Uterus (tissue), 4 donors: ENCODE results near the gene NKAIN2. TPM values are rescaled to one million over a fixed set of nuclear protein-coding genes. Genes with fewer than 3 reads are reported as not detected.
"Not testable (repeated sequence)": the region's sequence is repeated elsewhere in the genome, so short reads cannot be mapped to it uniquely, and the experiment has no call there.

Experiments used
- DNase-seq, 2 donors: peaks; one replicate each; pipeline ENCODE4 v3.0.0-alpha.2; 2019 to 2020
- H3K27ac ChIP-seq, 2 donors: fragments of 200-600 bp; sonication (generic); 1 replicate in 1 of 2; 2 replicates in 1 of 2; pipeline ENCODE4 v1.5.1; 2016 to 2018
- H3K27me3 ChIP-seq, 2 donors: fragments of 200-600 bp; sonication (generic); one replicate each; pipeline ENCODE4 v1.5.1; 2018 to 2019; ENCODE audit warnings: control low read depth in 1 of 2
- H3K36me3 ChIP-seq, 2 donors: fragments of 200-600 bp; sonication (generic); one replicate each; pipeline ENCODE4 v1.5.1; 2019; ENCODE audit warnings: control low read depth in 1 of 2
- H3K4me1 ChIP-seq, 2 donors: fragments of 200-600 bp; sonication (generic); one replicate each; pipeline ENCODE4 v1.5.1; 2018 to 2019; ENCODE audit warnings: control low read depth in 1 of 2
- H3K4me3 ChIP-seq, 2 donors: fragments of 200-600 bp; sonication (generic); 1 replicate in 1 of 2; 2 replicates in 1 of 2; pipeline ENCODE4 v1.5.1; 2018 to 2019; ENCODE audit warnings: mild to moderate bottlenecking in 1 of 2
- H3K9me3 ChIP-seq, 2 donors: fragments of 200-600 bp; sonication (generic); one replicate each; pipeline ENCODE4 v1.5.1; 2019; ENCODE audit warnings: control low read depth in 1 of 2
- POLR2A ChIP-seq, 2 donors: fragments of 450-650 bp; IDR thresholded peaks; one replicate each; pipeline ENCODE4 v1.6.1; 2016; ENCODE audit warnings: antibody characterized with exemption in 2 of 2, mild to moderate bottlenecking in 1 of 2, moderate library complexity in 1 of 2
- intact Hi-C: fragments of 100-400 bp; cut with DNase I; formaldehyde crosslinking; loops from one replicate; pipeline ENCODE4 v1.15.1; 2023; ENCODE audit warnings: low total_unique reads
- total RNA-seq, 4 donors: library from RNA; depleted of rRNA in 3 of 4; stranded (reverse); fragments of >200 nt in 3 of 4; gene quantifications; one replicate each; pipeline versions ENCODE4 v1.1.0 to v1.2.4, GENCODE V29; 2014 to 2023
- TF ChIP-seq, protein P1 (sequence below), 4 experiments: fragments of 200-600 bp in 2 of 4; fragments of 450-650 bp in 2 of 4; sonication (generic) in 2 of 4; IDR thresholded peaks; one replicate each; pipeline ENCODE4 v1.5.1; 2016 to 2019; ENCODE audit warnings: antibody characterized with exemption in 4 of 4, mild to moderate bottlenecking in 2 of 4, moderate library complexity in 1 of 4
- donor health status: DM: yes; HTN: yes; CAD: no.

NKAIN2 gene
- total RNA-seq, 4 donors from 2014 or later: 0.59 to 1.1 (median 1.0) TPM; not detected in 1

DNA sequence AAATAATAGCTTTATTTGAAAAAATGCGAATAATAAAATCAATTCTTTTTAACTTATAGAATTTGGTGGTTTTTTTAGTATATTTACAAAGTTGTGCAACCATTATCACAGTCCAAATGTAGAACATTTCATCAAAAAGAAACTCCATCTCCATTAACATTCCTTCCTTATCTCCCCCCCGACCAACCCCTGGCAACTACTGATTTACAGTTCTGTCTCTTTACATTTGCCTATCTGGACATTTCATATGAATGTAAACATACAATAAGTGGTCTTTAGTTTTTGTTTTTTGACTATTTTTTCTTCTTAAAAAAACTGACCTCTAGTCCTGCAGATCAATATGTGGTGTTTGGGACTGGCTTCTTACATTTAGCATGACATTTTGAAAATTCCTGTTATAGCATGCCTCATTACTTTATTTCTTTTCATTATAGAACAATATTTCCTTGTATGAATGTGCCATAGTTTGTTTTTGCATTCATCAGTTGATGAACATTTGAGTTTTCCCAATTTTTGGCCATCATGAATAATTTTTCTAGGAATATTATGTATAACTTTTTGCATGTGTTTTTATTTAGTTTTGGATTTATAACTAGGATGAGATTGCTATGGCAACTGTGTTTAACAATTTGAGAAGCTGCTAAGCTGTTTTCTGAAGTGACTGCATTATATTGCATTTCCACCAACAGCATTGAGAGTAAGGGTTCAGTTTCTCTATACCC, 344.7 kb downstream of the NKAIN2 start:
- no peak for DNase-seq
- Histone ChIP-seq H3K4me3 (no peak overlapping the region), H3K36me3 (no peaks in the 10 kb centered on the region), H3K4me1 (no peaks in the 10 kb centered on the region), H3K9me3 (no peaks in the 10 kb centered on the region), H3K27me3 (no peaks in the 10 kb centered on the region), H3K27ac (no peak overlapping the region)
- intact Hi-C loops: no loop called here
- TF ChIP-seq, protein P1, sequence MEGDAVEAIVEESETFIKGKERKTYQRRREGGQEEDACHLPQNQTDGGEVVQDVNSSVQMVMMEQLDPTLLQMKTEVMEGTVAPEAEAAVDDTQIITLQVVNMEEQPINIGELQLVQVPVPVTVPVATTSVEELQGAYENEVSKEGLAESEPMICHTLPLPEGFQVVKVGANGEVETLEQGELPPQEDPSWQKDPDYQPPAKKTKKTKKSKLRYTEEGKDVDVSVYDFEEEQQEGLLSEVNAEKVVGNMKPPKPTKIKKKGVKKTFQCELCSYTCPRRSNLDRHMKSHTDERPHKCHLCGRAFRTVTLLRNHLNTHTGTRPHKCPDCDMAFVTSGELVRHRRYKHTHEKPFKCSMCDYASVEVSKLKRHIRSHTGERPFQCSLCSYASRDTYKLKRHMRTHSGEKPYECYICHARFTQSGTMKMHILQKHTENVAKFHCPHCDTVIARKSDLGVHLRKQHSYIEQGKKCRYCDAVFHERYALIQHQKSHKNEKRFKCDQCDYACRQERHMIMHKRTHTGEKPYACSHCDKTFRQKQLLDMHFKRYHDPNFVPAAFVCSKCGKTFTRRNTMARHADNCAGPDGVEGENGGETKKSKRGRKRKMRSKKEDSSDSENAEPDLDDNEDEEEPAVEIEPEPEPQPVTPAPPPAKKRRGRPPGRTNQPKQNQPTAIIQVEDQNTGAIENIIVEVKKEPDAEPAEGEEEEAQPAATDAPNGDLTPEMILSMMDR (IDR thresholded peaks at IDR 0.05): no peak
- TF ChIP-seq POLR2A (IDR thresholded peaks at IDR 0.05): no peak

DNA sequence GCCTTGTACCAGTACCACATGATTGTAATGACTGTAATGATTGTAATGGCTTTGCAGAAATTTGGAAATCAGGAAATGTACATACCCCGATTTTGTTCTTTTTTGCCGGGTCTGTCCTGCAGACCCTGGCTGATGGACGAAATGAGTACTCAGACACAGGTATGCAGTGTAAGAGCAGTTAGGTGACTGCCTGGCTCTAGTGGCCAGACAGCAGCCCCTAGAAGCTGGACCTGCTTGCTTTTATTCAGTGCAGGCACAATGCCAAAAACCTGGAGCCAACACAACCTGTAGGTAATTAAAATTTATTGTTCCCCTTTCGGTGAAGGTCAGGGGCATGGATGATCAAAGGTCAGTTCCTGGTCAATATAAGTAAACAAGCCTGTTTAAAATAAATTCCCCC, 346.0 kb downstream of the NKAIN2 start:
- DNase-seq: no peak
- no peak overlapping the region for H3K4me3 ChIP-seq
- no peak overlapping the region for H3K27ac ChIP-seq
- no peaks in the 10 kb centered on the region for H3K27me3 ChIP-seq
- no peaks in the 10 kb centered on the region for H3K4me1 ChIP-seq
- no peaks in the 10 kb centered on the region for H3K9me3 ChIP-seq
- no peaks in the 10 kb centered on the region for H3K36me3 ChIP-seq
- intact Hi-C loops: no loop called here
- TF ChIP-seq, protein P1 (IDR thresholded peaks at IDR 0.05): no peak
- TF ChIP-seq POLR2A (IDR thresholded peaks at IDR 0.05): no peak

- Histone ChIP-seq H3K27ac (no peak overlapping the region), H3K4me3 (no peak overlapping the region), H3K4me1 (no peaks in the 10 kb centered on the region), H3K9me3 (no peaks in the 10 kb centered on the region), H3K36me3 (no peaks in the 10 kb centered on the region), H3K27me3 (no peaks in the 10 kb centered on the region)
- intact Hi-C loops: no loop called here
- no peak for DNase-seq
- no peak for TF ChIP-seq POLR2A (IDR thresholded peaks at IDR 0.05)
Observed at GRCh38 chr6:124158024-124158423, 354.4 kb downstream of the NKAIN2 start.

GRCh38 chr6:124163676-124164075, 360.0 kb downstream of the NKAIN2 start:
- TF ChIP-seq, protein P1 (IDR thresholded peaks at IDR 0.05): no peak
- no peak for TF ChIP-seq POLR2A (IDR thresholded peaks at IDR 0.05)
- no peak overlapping the region for H3K4me3 ChIP-seq
- no peaks in the 10 kb centered on the region for H3K9me3 ChIP-seq
- intact Hi-C loops: no loop called here
- H3K27me3 ChIP-seq: no peaks in the 10 kb centered on the region
- no peaks in the 10 kb centered on the region for H3K4me1 ChIP-seq
- no peak for DNase-seq
- H3K27ac ChIP-seq: no peak overlapping the region
- no peaks in the 10 kb centered on the region for H3K36me3 ChIP-seq

GRCh38 chr6:124164343-124164742, 360.7 kb downstream of the NKAIN2 start:
- no peak for DNase-seq
- no peak overlapping the region for H3K4me3 ChIP-seq
- H3K4me1 ChIP-seq: no peaks in the 10 kb centered on the region
- H3K9me3 ChIP-seq: no peaks in the 10 kb centered on the region
- no peak overlapping the region for H3K27ac ChIP-seq
- TF ChIP-seq, protein P1 (IDR thresholded peaks at IDR 0.05): no peak
- no peaks in the 10 kb centered on the region for H3K27me3 ChIP-seq
- intact Hi-C loops: no loop called here
- H3K36me3 ChIP-seq: no peaks in the 10 kb centered on the region

DNA sequence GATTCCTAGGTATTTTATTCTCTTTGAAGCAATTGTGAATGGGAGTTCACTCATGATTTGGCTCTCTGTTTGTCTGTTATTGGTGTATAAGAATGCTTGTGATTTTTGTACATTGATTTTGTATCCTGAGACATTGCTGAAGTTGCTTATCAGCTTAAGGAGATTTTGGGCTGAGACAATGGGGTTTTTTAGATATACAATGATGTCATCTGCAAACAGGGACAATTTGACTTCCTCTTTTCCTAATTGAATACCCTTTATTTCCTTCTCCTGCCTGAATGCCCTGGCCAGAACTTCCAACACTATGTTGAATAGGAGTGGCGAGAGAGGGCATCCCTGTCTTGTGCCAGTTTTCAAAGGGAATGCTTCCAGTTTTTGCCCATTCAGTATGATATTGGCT, 363.6 kb downstream of the NKAIN2 start:
- intact Hi-C loops, DNase-seq, H3K4me3 ChIP-seq, H3K36me3 ChIP-seq, H3K27me3 ChIP-seq, H3K27ac ChIP-seq, H3K4me1 ChIP-seq, H3K9me3 ChIP-seq: not testable (repeated sequence)
